SK-N-SH treated with all-trans-retinoic acid at 6 μM for 48 hours (cell line): ENCODE results near the gene DEAF1.

Experiments used
- BACH2 ChIP-seq: fragments of 250-450 bp; sonication (Bioruptor Pico); IDR thresholded peaks from 2 replicates; pipeline ENCODE4 v1.9.0; 2021; ENCODE audit warnings: mild to moderate bottlenecking, borderline replicate concordance
- CREB5 ChIP-seq: fragments of 250-450 bp; sonication (Bioruptor Pico); IDR thresholded peaks from 2 replicates; pipeline ENCODE4 v1.5.1; 2020; ENCODE audit warnings: low read depth, mild to moderate bottlenecking, moderate library complexity
- PATZ1 ChIP-seq: fragments of 250-450 bp; sonication (Bioruptor Pico); IDR thresholded peaks from 2 replicates; pipeline ENCODE4 v1.8.0; 2020; ENCODE audit warnings: mild to moderate bottlenecking, moderate library complexity, borderline replicate concordance
- SNAI2 ChIP-seq: fragments of 250-450 bp; sonication (Bioruptor Pico); IDR thresholded peaks from 2 replicates; pipeline ENCODE4 v1.5.0; 2020; ENCODE audit warnings: mild to moderate bottlenecking, moderate library complexity
- TCF4 ChIP-seq: fragments of 250-450 bp; sonication (Bioruptor Pico); IDR thresholded peaks from 2 replicates; pipeline ENCODE4 v1.8.0; 2021; ENCODE audit warnings: mild to moderate bottlenecking, moderate library complexity, borderline replicate concordance

- no peak for TF ChIP-seq PATZ1 (CRISPR knock-in tag)
- no peak for TF ChIP-seq SNAI2 (CRISPR knock-in tag)
- TF ChIP-seq BACH2 (CRISPR knock-in tag) = no peak
- no peak for TF ChIP-seq TCF4 (CRISPR knock-in tag)
- TF ChIP-seq CREB5 (CRISPR knock-in tag) = no peak
These were observed 80.9 kb downstream of the DEAF1 start for GRCh38 chr11:614021-614622.
